T-helper 2 cell (primary cell): ENCODE results near the gene ARHGAP32.
"Not testable (repeated sequence)": the region's sequence is repeated elsewhere in the genome, so short reads cannot be mapped to it uniquely, and the experiment has no call there.

Source experiments
- DNase-seq, 5 experiments: peaks; one replicate each; pipeline versions ENCODE4 v3.0.0 to v3.0.0-alpha.2; 2012 to 2022

Gene ARHGAP32

GRCh38 chr11:129018991-129019390, 173.1 kb downstream of the ARHGAP32 start:
- DNase-seq, result no peak

GRCh38 chr11:129018126-129018525, 174.0 kb downstream of the ARHGAP32 start:
- DNase-seq, result no peak

GRCh38 chr11:129013737-129014475, 178.2 kb downstream of the ARHGAP32 start:
- DNase-seq, result no peak

GRCh38 chr11:129012880-129013279, 179.2 kb downstream of the ARHGAP32 start:
- DNase-seq, result no peak

- no peak for DNase-seq
These were observed 186.0 kb downstream of the ARHGAP32 start for GRCh38 chr11:129006161-129006560.

- not testable (repeated sequence) for DNase-seq
These were observed 193.0 kb downstream of the ARHGAP32 start for GRCh38 chr11:128999165-128999564.

- no peak for DNase-seq
These were observed 203.7 kb downstream of the ARHGAP32 start for GRCh38 chr11:128988242-128988970.

- peak in 1 of 5 experiments; percentile 68 for DNase-seq
These were observed 206.2 kb downstream of the ARHGAP32 start for GRCh38 chr11:128985880-128986279.

GRCh38 chr11:128983023-128983422, 209.1 kb downstream of the ARHGAP32 start:
- DNase-seq, result no peak

GRCh38 chr11:128981254-128981653, 210.9 kb downstream of the ARHGAP32 start:
- no peak for DNase-seq

GRCh38 chr11:128970598-128971190, 221.4 kb downstream of the ARHGAP32 start:
- DNase-seq, result peak in 1 of 5 experiments; percentile 86

- no peak for DNase-seq
These were observed 223.2 kb downstream of the ARHGAP32 start for GRCh38 chr11:128968916-128969315.

GRCh38 chr11:128967578-128967977, 224.5 kb downstream of the ARHGAP32 start:
- DNase-seq, result no peak

- peak in 1 of 5 experiments; percentile 73 for DNase-seq
These were observed 226.6 kb downstream of the ARHGAP32 start for GRCh38 chr11:128965485-128965884.

- no peak for DNase-seq
These were observed 227.6 kb downstream of the ARHGAP32 start for GRCh38 chr11:128964463-128964930.

GRCh38 chr11:128963744-128964325, 228.3 kb downstream of the ARHGAP32 start:
- DNase-seq, result peak in 1 of 5 experiments; percentile 90

- no peak for DNase-seq
These were observed 229.2 kb downstream of the ARHGAP32 start for GRCh38 chr11:128962896-128963295.

- DNase-seq, result no peak
These were observed 230.5 kb downstream of the ARHGAP32 start for GRCh38 chr11:128961645-128962044.

GRCh38 chr11:128957202-128957482, 235.0 kb downstream of the ARHGAP32 start:
- no peak for DNase-seq

- peak in 2 of 5 experiments; percentile 15 to 31 for DNase-seq
These were observed 235.5 kb downstream of the ARHGAP32 start for GRCh38 chr11:128956401-128957201.

GRCh38 chr11:128955636-128956035, 236.5 kb downstream of the ARHGAP32 start:
- no peak for DNase-seq

GRCh38 chr11:128953151-128953550, 239.0 kb downstream of the ARHGAP32 start:
- DNase-seq, result no peak
